ENCODE results near the gene NET1. TPM values are rescaled to one million over a fixed set of nuclear protein-coding genes. Genes with fewer than 3 reads are reported as not detected.

NET1 gene
- total RNA-seq, 1 donor from 2014 or later = 103 TPM

GRCh38 chr10:5390607-5391205 lies 21.7 kb upstream of the NET1 start:
- H3K4me3 ChIP-seq = no peak overlapping the region
- TF ChIP-seq CTCF (IDR thresholded peaks at IDR 0.05) (no peak), POLR2AphosphoS5 (IDR thresholded peaks at IDR 0.05; ENCODE audit: insufficient read depth in 1 of 2, low read depth in 1 of 2) (no peak), POLR2A (IDR thresholded peaks at IDR 0.05) (no peak)
- H3K4me1 ChIP-seq = no peaks in the 10 kb centered on the region
- H3K27ac ChIP-seq = no peak overlapping the region
- DNase-seq (ENCODE audit: extremely low spot score in 2 of 2) = no peak
- H3K27me3 ChIP-seq = no peaks in the 10 kb centered on the region
- intact Hi-C loops (cut with DNase I) = no loop called here
- H3K36me3 ChIP-seq = no peaks in the 10 kb centered on the region
- H3K9me3 ChIP-seq = peaks cover 7% of the 10 kb centered on the region

GRCh38 chr10:5391790-5392189 lies 20.6 kb upstream of the NET1 start:
- DNase-seq (ENCODE audit: extremely low spot score in 2 of 2) = no peak
- H3K27me3 ChIP-seq = no peaks in the 10 kb centered on the region
- H3K4me1 ChIP-seq = no peaks in the 10 kb centered on the region
- no peak overlapping the region for H3K4me3 ChIP-seq
- intact Hi-C loops (cut with DNase I) = no loop called here
- H3K36me3 ChIP-seq = no peaks in the 10 kb centered on the region
- peaks cover 7% of the 10 kb centered on the region for H3K9me3 ChIP-seq
- no peak overlapping the region for H3K27ac ChIP-seq
- TF ChIP-seq POLR2A (IDR thresholded peaks at IDR 0.05) = no peak
- TF ChIP-seq POLR2AphosphoS5 (IDR thresholded peaks at IDR 0.05; ENCODE audit: insufficient read depth in 1 of 2, low read depth in 1 of 2) = no peak
- no peak for TF ChIP-seq CTCF (IDR thresholded peaks at IDR 0.05)

DNA sequence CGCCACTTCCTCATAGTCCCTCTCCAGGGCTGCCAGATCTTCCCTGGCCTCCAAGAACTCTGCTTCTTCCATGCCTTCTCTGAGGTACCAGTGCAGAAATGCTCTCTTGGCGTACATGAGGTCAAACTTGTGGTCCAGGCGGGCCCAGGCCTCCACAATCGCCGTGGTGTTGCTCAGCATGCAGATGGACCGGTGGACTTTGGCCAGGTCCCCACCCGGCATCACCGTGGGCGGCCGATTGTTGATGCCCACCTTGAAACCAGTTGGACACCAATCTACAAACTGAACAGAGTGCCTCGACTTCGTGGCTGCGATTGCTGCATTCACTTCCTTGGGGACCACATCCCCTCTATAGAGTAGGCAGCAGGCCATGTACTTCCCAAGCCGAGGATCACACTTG lies 18.8 kb upstream of the NET1 start:
- TF ChIP-seq POLR2A (IDR thresholded peaks at IDR 0.05) (no peak), CTCF (IDR thresholded peaks at IDR 0.05) (no peak)
- Histone ChIP-seq H3K36me3 (no peaks in the 10 kb centered on the region), H3K27ac (no peak overlapping the region), H3K27me3 (no peaks in the 10 kb centered on the region), H3K4me3 (no peak overlapping the region), H3K4me1 (no peaks in the 10 kb centered on the region), H3K9me3 (peaks cover 7% of the 10 kb centered on the region)
- no peak for DNase-seq (ENCODE audit: extremely low spot score in 2 of 2)
- intact Hi-C loops (cut with DNase I) = no loop called here

DNA sequence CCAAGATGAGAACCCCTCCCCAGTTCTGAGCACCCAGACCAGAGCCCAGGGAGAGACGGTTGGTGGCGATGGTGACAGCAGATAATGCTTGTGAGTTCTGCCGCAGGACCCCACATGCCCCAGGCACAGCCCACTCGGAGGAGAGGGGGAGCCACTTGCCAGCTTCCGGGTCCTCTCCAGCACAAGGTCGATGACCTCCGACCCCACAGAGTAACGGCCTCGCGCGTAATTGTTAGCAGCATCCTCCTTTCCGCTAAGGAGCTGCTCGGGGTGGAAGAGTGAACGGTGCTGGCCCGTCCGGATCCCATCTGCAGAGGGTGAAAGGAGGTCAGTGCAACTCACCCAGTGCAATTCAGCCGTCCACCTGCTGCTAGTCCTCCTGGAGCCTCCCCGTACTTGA lies 17.2 kb upstream of the NET1 start:
- no peak for DNase-seq (ENCODE audit: extremely low spot score in 2 of 2)
- Histone ChIP-seq H3K36me3 (no peaks in the 10 kb centered on the region), H3K9me3 (peaks cover 7% of the 10 kb centered on the region), H3K4me1 (no peaks in the 10 kb centered on the region), H3K4me3 (no peak overlapping the region), H3K27me3 (no peaks in the 10 kb centered on the region), H3K27ac (no peak overlapping the region)
- intact Hi-C loops (cut with DNase I) = no loop called here
- TF ChIP-seq POLR2A (IDR thresholded peaks at IDR 0.05) (no peak), POLR2AphosphoS5 (IDR thresholded peaks at IDR 0.05; ENCODE audit: insufficient read depth in 1 of 2, low read depth in 1 of 2) (no peak), CTCF (IDR thresholded peaks at IDR 0.05) (no peak)

DNA sequence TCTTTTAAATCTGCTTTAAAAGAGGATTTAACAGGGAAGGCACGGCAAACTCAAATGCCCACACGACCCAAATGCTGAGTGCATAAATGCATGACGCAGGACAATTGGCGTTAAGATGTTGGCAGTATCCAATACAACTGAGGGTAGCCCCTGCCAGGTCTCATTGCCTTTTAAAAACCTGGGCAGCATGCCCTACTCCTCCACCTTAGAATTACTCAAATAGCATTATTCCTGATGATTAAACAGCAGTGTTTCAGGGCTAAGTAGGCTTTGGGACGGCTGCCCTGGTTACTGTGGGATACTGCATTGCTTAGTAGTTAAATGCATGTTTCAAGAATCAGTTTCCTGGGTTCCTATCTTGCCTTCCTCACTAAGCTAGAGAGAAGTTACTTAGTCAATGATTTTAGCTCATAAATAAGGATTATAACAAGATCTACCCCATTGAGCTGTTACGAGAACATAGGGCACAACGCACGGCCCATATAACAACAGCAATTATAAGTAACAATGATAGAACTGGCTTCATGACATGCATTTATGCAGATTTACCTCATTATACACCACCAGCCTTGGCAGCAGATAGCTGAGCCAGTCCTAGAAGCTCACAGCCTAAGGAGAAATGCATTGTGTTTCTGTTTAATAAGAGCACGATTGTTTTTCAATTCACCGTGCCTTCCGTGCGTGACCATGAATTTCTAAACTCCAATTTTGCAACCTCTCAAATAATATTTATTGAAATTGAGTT lies 15.6 kb upstream of the NET1 start:
- intact Hi-C loops (cut with DNase I) = no loop called here
- no peaks in the 10 kb centered on the region for H3K9me3 ChIP-seq
- no peaks in the 10 kb centered on the region for H3K36me3 ChIP-seq
- DNase-seq (ENCODE audit: extremely low spot score in 2 of 2) = no peak
- no peak for TF ChIP-seq POLR2A (IDR thresholded peaks at IDR 0.05)
- no peak for TF ChIP-seq CTCF (IDR thresholded peaks at IDR 0.05)
- TF ChIP-seq POLR2AphosphoS5 (IDR thresholded peaks at IDR 0.05; ENCODE audit: insufficient read depth in 1 of 2, low read depth in 1 of 2) = no peak
- no peak overlapping the region for H3K27ac ChIP-seq
- H3K4me3 ChIP-seq = no peak overlapping the region
- no peaks in the 10 kb centered on the region for H3K4me1 ChIP-seq
- H3K27me3 ChIP-seq = no peaks in the 10 kb centered on the region
